GM23338 (cell line): Measurements from ENCODE around the gene ZMYM5. TPM values are rescaled to one million over a fixed set of nuclear protein-coding genes. Genes with fewer than 3 reads are reported as not detected.

Source experiments
- ATAC-seq: fragments of 200-7000 bp; cut with Tn5 transposase; 3 replicates; pipeline ENCODE4 v1.9.1; 2020
- DNase-seq: peaks from one replicate; pipeline ENCODE4 v3.0.0-alpha.2; 2015; ENCODE audit warnings: low spot score
- H2AFZ ChIP-seq: fragments of 200-600 bp; sonication (generic); 2 replicates; pipeline ENCODE4 v1.8.0; 2016; ENCODE audit warnings: antibody characterized with exemption, mild to moderate bottlenecking, moderate library complexity
- H3F3A ChIP-seq: fragments of 200-600 bp; sonication (generic); replicated peaks from 2 replicates; pipeline ENCODE4 v1.8.0; 2017; ENCODE audit warnings: antibody characterized with exemption, mixed run types, low read depth
- H3K27ac ChIP-seq: fragments of 200-600 bp; sonication (generic); 2 replicates; pipeline ENCODE4 v1.6.1; 2016; ENCODE audit warnings: low read depth
- H3K27me3 ChIP-seq: fragments of 200-600 bp; sonication (generic); 2 replicates; pipeline ENCODE4 v1.8.0; 2016; ENCODE audit warnings: mild to moderate bottlenecking, mixed run types, moderate library complexity; ENCODE audit not compliant: insufficient read depth
- H3K36me3 ChIP-seq: fragments of 200-600 bp; sonication (generic); 2 replicates; pipeline ENCODE4 v1.8.0; 2016; ENCODE audit warnings: mild to moderate bottlenecking; ENCODE audit not compliant: insufficient read depth
- H3K4me1 ChIP-seq: fragments of 200-600 bp; sonication (generic); 2 replicates; pipeline ENCODE4 v1.8.0; 2016; ENCODE audit warnings: mild to moderate bottlenecking, moderate library complexity; ENCODE audit not compliant: insufficient read depth
- H3K4me2 ChIP-seq: fragments of 200-600 bp; sonication (generic); 2 replicates; pipeline ENCODE4 v1.7.1; 2017; ENCODE audit warnings: mixed run types
- H3K4me3 ChIP-seq: fragments of 200-600 bp; sonication (generic); 2 replicates; pipeline ENCODE4 v1.6.1; 2016; ENCODE audit warnings: mixed run types
- H3K79me2 ChIP-seq: fragments of 200-600 bp; sonication (generic); replicated peaks from 2 replicates; pipeline ENCODE4 v1.8.0; 2017; ENCODE audit warnings: mild to moderate bottlenecking; ENCODE audit not compliant: insufficient read depth
- H3K9me2 ChIP-seq: fragments of 200-600 bp; sonication (generic); 2 replicates; pipeline ENCODE4 v1.8.0; 2017; ENCODE audit not compliant: insufficient read depth
- H4K20me1 ChIP-seq: fragments of 200-600 bp; sonication (generic); replicated peaks from 2 replicates; pipeline ENCODE4 v1.8.0; 2017; ENCODE audit warnings: mild to moderate bottlenecking; ENCODE audit not compliant: insufficient read depth
- H3K27ac Mint-ChIP-seq: 2 replicates; pipeline ENCODE4 v1.8.0; 2020; ENCODE audit warnings: inconsistent platforms, mild to moderate bottlenecking, moderate library complexity, mixed read lengths
- H3K27me3 Mint-ChIP-seq: 3 replicates; pipeline ENCODE4 v1.8.0; 2022; ENCODE audit warnings: low read depth, mild to moderate bottlenecking, moderate library complexity, mixed read lengths, inconsistent platforms; ENCODE audit not compliant: insufficient read depth, poor library complexity
- H3K36me3 Mint-ChIP-seq: 3 replicates; pipeline ENCODE4 v1.8.0; 2021; ENCODE audit warnings: low read depth, mild to moderate bottlenecking, inconsistent platforms, moderate library complexity, mixed read lengths
- H3K4me1 Mint-ChIP-seq: 3 replicates; pipeline ENCODE4 v1.8.0; 2020; ENCODE audit warnings: mild to moderate bottlenecking, inconsistent platforms, mixed read lengths
- H3K4me3 Mint-ChIP-seq: 3 replicates; pipeline ENCODE4 v1.8.0; 2021; ENCODE audit warnings: moderate library complexity, mild to moderate bottlenecking, inconsistent platforms, mixed read lengths
- H3K9me3 Mint-ChIP-seq: 3 replicates; pipeline ENCODE4 v1.8.0; 2020; ENCODE audit warnings: moderate library complexity, mild to moderate bottlenecking, inconsistent platforms, mixed read lengths
- CREB1 ChIP-seq: fragments of 250-450 bp; sonication (Bioruptor Pico); IDR thresholded peaks from 2 replicates; pipeline ENCODE4 v1.5.0; 2020; ENCODE audit warnings: low read depth, mild to moderate bottlenecking, moderate library complexity
- CTCF ChIP-seq, 2 experiments: fragments of 200-600 bp in 1 of 2; sonication (generic) in 1 of 2; conservative IDR thresholded peaks; 2 replicates each; pipeline versions ENCODE4 v1.5.1 to v1.6.1; 2016 to 2017; ENCODE audit warnings: antibody characterized with exemption in 2 of 2, low read depth in 2 of 2, mild to moderate bottlenecking in 2 of 2, moderate library complexity in 1 of 2
- EZH2phosphoT487 ChIP-seq: fragments of 200-600 bp; sonication (generic); IDR thresholded peaks from one replicate; pipeline ENCODE4 v1.8.1; 2018; ENCODE audit warnings: antibody characterized with exemption; ENCODE audit not compliant: unreplicated experiment
- JUNB ChIP-seq: IDR thresholded peaks from one replicate; pipeline ENCODE4 v1.6.1; 2016; ENCODE audit warnings: antibody characterized with exemption; ENCODE audit not compliant: unreplicated experiment
- NANOG ChIP-seq: IDR thresholded peaks from 2 replicates; pipeline ENCODE4 v1.6.1; 2016; ENCODE audit warnings: antibody characterized with exemption, borderline replicate concordance
- POLR2AphosphoS5 ChIP-seq: IDR thresholded peaks from 2 replicates; pipeline ENCODE4 v1.6.1; 2016; ENCODE audit warnings: antibody characterized with exemption, low read depth
- STAT1 ChIP-seq: IDR thresholded peaks from one replicate; pipeline ENCODE4 v1.6.1; 2016; ENCODE audit warnings: antibody characterized with exemption; ENCODE audit not compliant: unreplicated experiment
- ZNF114 ChIP-seq: fragments of 250-450 bp; sonication (Bioruptor Pico); IDR thresholded peaks from 2 replicates; pipeline ENCODE4 v1.5.0; 2020; ENCODE audit warnings: mild to moderate bottlenecking, moderate library complexity
- ZNF331 ChIP-seq: fragments of 250-450 bp; sonication (Bioruptor Pico); IDR thresholded peaks from 2 replicates; pipeline ENCODE4 v1.5.0; 2020; ENCODE audit warnings: low read depth, mild to moderate bottlenecking, moderate library complexity
- polyA plus RNA-seq: library from polyadenylated mRNA; unstranded; fragments of >200 nt; fragmentation: Nextera tagmentation; extraction: Ambion mirVana; gene quantifications from 2 replicates; pipeline ENCODE4 v1.2.1, GENCODE V29; 2016
- total RNA-seq: library from RNA; depleted of rRNA; stranded (reverse); fragments of >200 nt; shearing (Covaris generic); gene quantifications from 2 replicates; pipeline ENCODE4 v1.2.3, GENCODE V29; 2014
- TF ChIP-seq, protein P1 (sequence below): IDR thresholded peaks from 2 replicates; pipeline ENCODE4 v1.6.1; 2016; ENCODE audit warnings: antibody characterized with exemption
- TF ChIP-seq, protein P2 (sequence below): fragments of 250-450 bp; sonication (Bioruptor Pico); IDR thresholded peaks from 2 replicates; pipeline ENCODE4 v1.5.0; 2020; ENCODE audit warnings: mild to moderate bottlenecking, moderate library complexity

Gene ZMYM5
- total and polyA plus RNA-seq, 2 experiments from 2014 or later = 11.2 to 17.2 TPM

GRCh38 chr13:19888799-19889198 lies 25.4 kb upstream of the ZMYM5 start:
- H3K4me1 ChIP-seq = no peaks in the 10 kb centered on the region
- H3K4me3 ChIP-seq = no peak overlapping the region
- no peak overlapping the region for H3K4me2 ChIP-seq
- H2AFZ ChIP-seq = no peak overlapping the region
- no peak for ATAC-seq
- no peaks in the 10 kb centered on the region for H4K20me1 ChIP-seq
- H3K27me3 ChIP-seq = no peaks in the 10 kb centered on the region
- no peaks in the 10 kb centered on the region for H3K9me3 Mint-ChIP-seq
- no peak overlapping the region for H3K27ac ChIP-seq
- TF ChIP-seq CTCF (conservative IDR thresholded peaks at IDR 0.05; ENCODE audit: low read depth in 2 of 2) = peak in 1 of 2 experiments; percentile 31; a peak in 1 of 4 replicates
- TF ChIP-seq NANOG = no peak
- no peak for TF ChIP-seq ZNF331 (CRISPR knock-in tag)
- TF ChIP-seq CREB1 (CRISPR knock-in tag) = no peak
- H3K36me3 ChIP-seq = no peaks in the 10 kb centered on the region
- no peak overlapping the region for H3K27ac Mint-ChIP-seq
- no peaks in the 10 kb centered on the region for H3K79me2 ChIP-seq
- H3K4me3 Mint-ChIP-seq = no peak overlapping the region
- H3K4me1 Mint-ChIP-seq = no peaks in the 10 kb centered on the region
- no peaks in the 10 kb centered on the region for H3F3A ChIP-seq
- DNase-seq = no peak
- H3K9me2 ChIP-seq = no peaks in the 10 kb centered on the region
- peaks cover 3% of the 10 kb centered on the region for H3K27me3 Mint-ChIP-seq
- H3K36me3 Mint-ChIP-seq = no peaks in the 10 kb centered on the region

GRCh38 chr13:19882231-19882630 lies 18.8 kb upstream of the ZMYM5 start:
- Mint-ChIP-seq H3K27me3 (peaks cover 3% of the 10 kb centered on the region), H3K27ac (no peak overlapping the region), H3K4me1 (no peaks in the 10 kb centered on the region), H3K36me3 (no peaks in the 10 kb centered on the region), H3K4me3 (no peak overlapping the region), H3K9me3 (no peaks in the 10 kb centered on the region)
- H4K20me1 ChIP-seq = no peaks in the 10 kb centered on the region
- no peak overlapping the region for H3K27ac ChIP-seq
- H3K79me2 ChIP-seq = no peaks in the 10 kb centered on the region
- no peaks in the 10 kb centered on the region for H3K36me3 ChIP-seq
- no peaks in the 10 kb centered on the region for H3K9me2 ChIP-seq
- no peak for TF ChIP-seq POLR2AphosphoS5
- TF ChIP-seq NANOG = no peak
- TF ChIP-seq STAT1 = no peak
- TF ChIP-seq CTCF (conservative IDR thresholded peaks at IDR 0.05; ENCODE audit: low read depth in 2 of 2) = no peak
- TF ChIP-seq EZH2phosphoT487 = no peak
- TF ChIP-seq, protein P1, sequence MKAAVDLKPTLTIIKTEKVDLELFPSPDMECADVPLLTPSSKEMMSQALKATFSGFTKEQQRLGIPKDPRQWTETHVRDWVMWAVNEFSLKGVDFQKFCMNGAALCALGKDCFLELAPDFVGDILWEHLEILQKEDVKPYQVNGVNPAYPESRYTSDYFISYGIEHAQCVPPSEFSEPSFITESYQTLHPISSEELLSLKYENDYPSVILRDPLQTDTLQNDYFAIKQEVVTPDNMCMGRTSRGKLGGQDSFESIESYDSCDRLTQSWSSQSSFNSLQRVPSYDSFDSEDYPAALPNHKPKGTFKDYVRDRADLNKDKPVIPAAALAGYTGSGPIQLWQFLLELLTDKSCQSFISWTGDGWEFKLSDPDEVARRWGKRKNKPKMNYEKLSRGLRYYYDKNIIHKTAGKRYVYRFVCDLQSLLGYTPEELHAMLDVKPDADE = no peak
- TF ChIP-seq ZNF114 (CRISPR knock-in tag) = no peak
- TF ChIP-seq, protein P2, sequence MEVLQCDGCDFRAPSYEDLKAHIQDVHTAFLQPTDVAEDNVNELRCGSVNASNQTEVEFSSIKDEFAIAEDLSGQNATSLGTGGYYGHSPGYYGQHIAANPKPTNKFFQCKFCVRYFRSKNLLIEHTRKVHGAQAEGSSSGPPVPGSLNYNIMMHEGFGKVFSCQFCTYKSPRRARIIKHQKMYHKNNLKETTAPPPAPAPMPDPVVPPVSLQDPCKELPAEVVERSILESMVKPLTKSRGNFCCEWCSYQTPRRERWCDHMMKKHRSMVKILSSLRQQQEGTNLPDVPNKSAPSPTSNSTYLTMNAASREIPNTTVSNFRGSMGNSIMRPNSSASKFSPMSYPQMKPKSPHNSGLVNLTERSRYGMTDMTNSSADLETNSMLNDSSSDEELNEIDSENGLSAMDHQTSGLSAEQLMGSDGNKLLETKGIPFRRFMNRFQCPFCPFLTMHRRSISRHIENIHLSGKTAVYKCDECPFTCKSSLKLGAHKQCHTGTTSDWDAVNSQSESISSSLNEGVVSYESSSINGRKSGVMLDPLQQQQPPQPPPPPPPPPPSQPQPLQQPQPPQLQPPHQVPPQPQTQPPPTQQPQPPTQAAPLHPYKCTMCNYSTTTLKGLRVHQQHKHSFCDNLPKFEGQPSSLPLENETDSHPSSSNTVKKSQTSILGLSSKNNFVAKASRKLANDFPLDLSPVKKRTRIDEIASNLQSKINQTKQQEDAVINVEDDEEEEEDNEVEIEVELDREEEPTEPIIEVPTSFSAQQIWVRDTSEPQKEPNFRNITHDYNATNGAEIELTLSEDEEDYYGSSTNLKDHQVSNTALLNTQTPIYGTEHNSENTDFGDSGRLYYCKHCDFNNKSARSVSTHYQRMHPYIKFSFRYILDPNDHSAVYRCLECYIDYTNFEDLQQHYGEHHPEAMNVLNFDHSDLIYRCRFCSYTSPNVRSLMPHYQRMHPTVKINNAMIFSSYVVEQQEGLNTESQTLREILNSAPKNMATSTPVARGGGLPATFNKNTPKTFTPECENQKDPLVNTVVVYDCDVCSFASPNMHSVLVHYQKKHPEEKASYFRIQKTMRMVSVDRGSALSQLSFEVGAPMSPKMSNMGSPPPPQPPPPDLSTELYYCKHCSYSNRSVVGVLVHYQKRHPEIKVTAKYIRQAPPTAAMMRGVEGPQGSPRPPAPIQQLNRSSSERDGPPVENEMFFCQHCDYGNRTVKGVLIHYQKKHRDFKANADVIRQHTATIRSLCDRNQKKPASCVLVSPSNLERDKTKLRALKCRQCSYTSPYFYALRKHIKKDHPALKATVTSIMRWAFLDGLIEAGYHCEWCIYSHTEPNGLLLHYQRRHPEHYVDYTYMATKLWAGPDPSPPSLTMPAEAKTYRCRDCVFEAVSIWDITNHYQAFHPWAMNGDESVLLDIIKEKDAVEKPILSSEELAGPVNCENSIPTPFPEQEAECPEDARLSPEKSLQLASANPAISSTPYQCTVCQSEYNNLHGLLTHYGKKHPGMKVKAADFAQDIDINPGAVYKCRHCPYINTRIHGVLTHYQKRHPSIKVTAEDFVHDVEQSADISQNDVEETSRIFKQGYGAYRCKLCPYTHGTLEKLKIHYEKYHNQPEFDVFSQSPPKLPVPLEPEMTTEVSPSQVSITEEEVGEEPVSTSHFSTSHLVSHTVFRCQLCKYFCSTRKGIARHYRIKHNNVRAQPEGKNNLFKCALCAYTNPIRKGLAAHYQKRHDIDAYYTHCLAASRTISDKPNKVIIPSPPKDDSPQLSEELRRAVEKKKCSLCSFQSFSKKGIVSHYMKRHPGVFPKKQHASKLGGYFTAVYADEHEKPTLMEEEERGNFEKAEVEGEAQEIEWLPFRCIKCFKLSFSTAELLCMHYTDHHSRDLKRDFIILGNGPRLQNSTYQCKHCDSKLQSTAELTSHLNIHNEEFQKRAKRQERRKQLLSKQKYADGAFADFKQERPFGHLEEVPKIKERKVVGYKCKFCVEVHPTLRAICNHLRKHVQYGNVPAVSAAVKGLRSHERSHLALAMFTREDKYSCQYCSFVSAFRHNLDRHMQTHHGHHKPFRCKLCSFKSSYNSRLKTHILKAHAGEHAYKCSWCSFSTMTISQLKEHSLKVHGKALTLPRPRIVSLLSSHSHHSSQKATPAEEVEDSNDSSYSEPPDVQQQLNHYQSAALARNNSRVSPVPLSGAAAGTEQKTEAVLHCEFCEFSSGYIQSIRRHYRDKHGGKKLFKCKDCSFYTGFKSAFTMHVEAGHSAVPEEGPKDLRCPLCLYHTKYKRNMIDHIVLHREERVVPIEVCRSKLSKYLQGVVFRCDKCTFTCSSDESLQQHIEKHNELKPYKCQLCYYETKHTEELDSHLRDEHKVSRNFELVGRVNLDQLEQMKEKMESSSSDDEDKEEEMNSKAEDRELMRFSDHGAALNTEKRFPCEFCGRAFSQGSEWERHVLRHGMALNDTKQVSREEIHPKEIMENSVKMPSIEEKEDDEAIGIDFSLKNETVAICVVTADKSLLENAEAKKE (CRISPR knock-in tag) = no peak
- no peak for TF ChIP-seq CREB1 (CRISPR knock-in tag)
- TF ChIP-seq JUNB = no peak
- TF ChIP-seq ZNF331 (CRISPR knock-in tag) = no peak
- H3K27me3 ChIP-seq = no peaks in the 10 kb centered on the region
- DNase-seq (no peak), ATAC-seq (no peak)
- no peak overlapping the region for H3K4me3 ChIP-seq
- no peak overlapping the region for H2AFZ ChIP-seq
- H3F3A ChIP-seq = no peaks in the 10 kb centered on the region
- no peaks in the 10 kb centered on the region for H3K4me1 ChIP-seq
- H3K4me2 ChIP-seq = no peak overlapping the region
